Measurements from ENCODE around the gene CUX1.
"Not testable (repeated sequence)": the region's sequence is repeated elsewhere in the genome, so short reads cannot be mapped to it uniquely, and the experiment has no call there.

The CUX1 gene

GRCh38 chr7:102021841-102022618, 204.6 kb downstream of the CUX1 start:
- TF ChIP-seq EZH2phosphoT487 (IDR thresholded peaks at IDR 0.05; ENCODE audit: low read length) (no peak), CTCF (IDR thresholded peaks at IDR 0.05; ENCODE audit: low read length) (no peak), EZH2 (optimal IDR thresholded peaks at IDR 0.05; ENCODE audit: low read depth, low read length) (no peak)
- Histone ChIP-seq H3K36me3 (replicated peaks; ENCODE audit: insufficient read depth, low read length) (no peaks in the 10 kb centered on the region), H3K4me1 (ENCODE audit: low read length) (no peaks in the 10 kb centered on the region), H3F3A (ENCODE audit: insufficient read depth, low read length) (no peaks in the 10 kb centered on the region), H3K4me3 (ENCODE audit: low read length) (no peak overlapping the region), H3K9me2 (replicated peaks; ENCODE audit: insufficient read depth, low read length) (no peaks in the 10 kb centered on the region), H2AFZ (ENCODE audit: low read length) (no peak overlapping the region), H3K9ac (ENCODE audit: low read length) (no peak overlapping the region), H3K9me3 (replicated peaks; ENCODE audit: insufficient read depth, low read length) (no peaks in the 10 kb centered on the region), H4K20me1 (ENCODE audit: insufficient read depth, low read length) (no peaks in the 10 kb centered on the region), H3K79me2 (ENCODE audit: low read length) (peaks cover 11% of the 10 kb centered on the region), H3K27me3 (replicated peaks; ENCODE audit: insufficient read depth, low read length) (no peaks in the 10 kb centered on the region), H3K4me2 (ENCODE audit: low read depth, low read length) (no peak overlapping the region), H3K27ac (ENCODE audit: low read length) (no peak overlapping the region)
- DNase-seq: no peak

- Histone ChIP-seq H4K20me1 (ENCODE audit: insufficient read depth, low read length) (no peaks in the 10 kb centered on the region), H3K9ac (ENCODE audit: low read length) (no peak overlapping the region), H3F3A (ENCODE audit: insufficient read depth, low read length) (no peaks in the 10 kb centered on the region), H3K4me3 (ENCODE audit: low read length) (no peak overlapping the region), H3K4me1 (ENCODE audit: low read length) (no peaks in the 10 kb centered on the region), H3K9me2 (replicated peaks; ENCODE audit: insufficient read depth, low read length) (no peaks in the 10 kb centered on the region), H3K4me2 (ENCODE audit: low read depth, low read length) (no peak overlapping the region), H3K36me3 (replicated peaks; ENCODE audit: insufficient read depth, low read length) (no peaks in the 10 kb centered on the region), H3K27ac (ENCODE audit: low read length) (no peak overlapping the region), H3K27me3 (replicated peaks; ENCODE audit: insufficient read depth, low read length) (no peaks in the 10 kb centered on the region), H2AFZ (ENCODE audit: low read length) (no peak overlapping the region), H3K79me2 (ENCODE audit: low read length) (peaks cover 11% of the 10 kb centered on the region), H3K9me3 (replicated peaks; ENCODE audit: insufficient read depth, low read length) (no peaks in the 10 kb centered on the region)
- TF ChIP-seq CTCF (IDR thresholded peaks at IDR 0.05; ENCODE audit: low read length): no peak
- no peak for TF ChIP-seq EZH2 (optimal IDR thresholded peaks at IDR 0.05; ENCODE audit: low read depth, low read length)
- no peak for TF ChIP-seq EZH2phosphoT487 (IDR thresholded peaks at IDR 0.05; ENCODE audit: low read length)
- DNase-seq: no peak
These were observed 206.8 kb downstream of the CUX1 start for GRCh38 chr7:102024005-102024768.

GRCh38 chr7:102024769-102025391, 207.5 kb downstream of the CUX1 start:
- Histone ChIP-seq H3K4me3 (ENCODE audit: low read length) (no peak overlapping the region), H3K27me3 (replicated peaks; ENCODE audit: insufficient read depth, low read length) (no peaks in the 10 kb centered on the region), H2AFZ (ENCODE audit: low read length) (no peak overlapping the region), H3K9ac (ENCODE audit: low read length) (no peak overlapping the region), H3K9me2 (replicated peaks; ENCODE audit: insufficient read depth, low read length) (no peaks in the 10 kb centered on the region), H3K27ac (ENCODE audit: low read length) (no peak overlapping the region), H3F3A (ENCODE audit: insufficient read depth, low read length) (no peaks in the 10 kb centered on the region), H3K4me1 (ENCODE audit: low read length) (no peaks in the 10 kb centered on the region), H3K36me3 (replicated peaks; ENCODE audit: insufficient read depth, low read length) (no peaks in the 10 kb centered on the region), H3K79me2 (ENCODE audit: low read length) (peaks cover 11% of the 10 kb centered on the region), H3K9me3 (replicated peaks; ENCODE audit: insufficient read depth, low read length) (no peaks in the 10 kb centered on the region), H4K20me1 (ENCODE audit: insufficient read depth, low read length) (no peaks in the 10 kb centered on the region), H3K4me2 (ENCODE audit: low read depth, low read length) (no peak overlapping the region)
- DNase-seq: no peak
- TF ChIP-seq EZH2phosphoT487 (IDR thresholded peaks at IDR 0.05; ENCODE audit: low read length) (no peak), CTCF (IDR thresholded peaks at IDR 0.05; ENCODE audit: low read length) (no peak), EZH2 (optimal IDR thresholded peaks at IDR 0.05; ENCODE audit: low read depth, low read length) (no peak)

- H3K9me3 ChIP-seq (replicated peaks; ENCODE audit: insufficient read depth, low read length); H3K27ac ChIP-seq (ENCODE audit: low read length); H3F3A ChIP-seq (ENCODE audit: insufficient read depth, low read length); H3K9ac ChIP-seq (ENCODE audit: low read length); H3K4me1 ChIP-seq (ENCODE audit: low read length); H3K27me3 ChIP-seq (replicated peaks; ENCODE audit: insufficient read depth, low read length); DNase-seq; H2AFZ ChIP-seq (ENCODE audit: low read length); H3K36me3 ChIP-seq (replicated peaks; ENCODE audit: insufficient read depth, low read length); H3K4me3 ChIP-seq (ENCODE audit: low read length); H3K4me2 ChIP-seq (ENCODE audit: low read depth, low read length); H4K20me1 ChIP-seq (ENCODE audit: insufficient read depth, low read length); H3K9me2 ChIP-seq (replicated peaks; ENCODE audit: insufficient read depth, low read length): not testable (repeated sequence)
- peaks cover 11% of the 10 kb centered on the region for H3K79me2 ChIP-seq (ENCODE audit: low read length)
These were observed 208.4 kb downstream of the CUX1 start for GRCh38 chr7:102025777-102026176.

Data from MM.1S (cell line).